PC-3 (cell line): Measurements from ENCODE around the gene PTPN1. TPM values are rescaled to one million over a fixed set of nuclear protein-coding genes. Genes with fewer than 3 reads are reported as not detected.

Source experiments
- ATAC-seq: fragments of 200-7000 bp; cut with Tn5 transposase; 2 replicates; pipeline ENCODE4 v1.9.1; 2020; ENCODE audit warnings: mild to moderate bottlenecking, moderate library complexity
- BruUV-seq: library from RNA; stranded (reverse); fragments of 400-500 nt; replicated peaks from 2 replicates; lab custom pipeline; 2021; lab: Mats Ljungman, UMichigan
- CTCF ChIA-PET: fragments of 300-600 bp; sonication (Branson Sonifier 250); formaldehyde crosslinking; loops from one replicate; lab custom pipeline; 2022; ENCODE audit warnings: antibody characterized with exemption; lab: Charles Lee
- POLR2A ChIA-PET: fragments of 300-600 bp; sonication (Branson Sonifier 250); formaldehyde crosslinking; loops from one replicate; lab custom pipeline; 2022; ENCODE audit warnings: antibody characterized with exemption; ENCODE audit not compliant: unreplicated experiment; lab: Charles Lee
- DNase-seq: peaks from one replicate; pipeline ENCODE4 v3.0.0-alpha.2; 2015
- H2AFZ ChIP-seq: fragments of 300-600 bp; sonication (generic); 2 replicates; pipeline ENCODE4 v1.6.0; 2016; ENCODE audit warnings: antibody characterized with exemption, low read length
- H3F3A ChIP-seq: fragments of 300-600 bp; sonication (generic); one replicate; pipeline ENCODE4 v1.6.0; 2017; ENCODE audit warnings: antibody characterized with exemption, low read length, control low read depth, mild to moderate bottlenecking; ENCODE audit not compliant: unreplicated experiment
- H3K27ac ChIP-seq: fragments of 300-600 bp; sonication (generic); 2 replicates; pipeline ENCODE4 v1.5.1; 2016; ENCODE audit warnings: mild to moderate bottlenecking, low read length
- H3K27me3 ChIP-seq: fragments of 300-600 bp; sonication (generic); 2 replicates; pipeline ENCODE4 v1.6.1; 2016; ENCODE audit warnings: low read length, mixed read lengths
- H3K36me3 ChIP-seq: fragments of 300-600 bp; sonication (generic); 2 replicates; pipeline ENCODE4 v1.6.1; 2016; ENCODE audit warnings: low read depth, mixed run types, low read length, mixed read lengths
- H3K4me1 ChIP-seq: fragments of 300-600 bp; sonication (generic); 2 replicates; pipeline ENCODE4 v1.5.1; 2016; ENCODE audit warnings: low read length; ENCODE audit not compliant: insufficient read depth
- H3K4me2 ChIP-seq: fragments of 300-600 bp; sonication (generic); 2 replicates; pipeline ENCODE4 v1.6.0; 2016; ENCODE audit warnings: low read length
- H3K4me3 ChIP-seq: fragments of 300-600 bp; sonication (generic); 2 replicates; pipeline ENCODE4 v1.5.1; 2016; ENCODE audit warnings: mild to moderate bottlenecking, low read length, mixed read lengths
- H3K79me2 ChIP-seq: fragments of 300-600 bp; sonication (generic); 2 replicates; pipeline ENCODE4 v1.6.1; 2017; ENCODE audit warnings: low read length, mixed read lengths
- H3K9ac ChIP-seq: fragments of 300-600 bp; sonication (generic); 2 replicates; pipeline ENCODE4 v1.6.0; 2016; ENCODE audit warnings: mild to moderate bottlenecking, low read length
- H3K9me2 ChIP-seq: fragments of 300-600 bp; sonication (generic); replicated peaks from 2 replicates; pipeline ENCODE4 v1.6.1; 2016; ENCODE audit warnings: mixed run types, low read length, mixed read lengths
- H3K9me3 ChIP-seq: fragments of 300-600 bp; sonication (generic); 2 replicates; pipeline ENCODE4 v1.6.1; 2016; ENCODE audit warnings: low read length, mixed read lengths
- H4K20me1 ChIP-seq: fragments of 300-600 bp; sonication (generic); 2 replicates; pipeline ENCODE4 v1.6.1; 2016; ENCODE audit warnings: low read length, mixed read lengths
- CTCF ChIP-seq: fragments of 300-600 bp; sonication (generic); conservative IDR thresholded peaks from 2 replicates; pipeline ENCODE4 v1.5.1; 2017; ENCODE audit warnings: antibody characterized with exemption, low read depth, mild to moderate bottlenecking, low read length
- EZH2 ChIP-seq: fragments of 300-600 bp; sonication (generic); IDR thresholded peaks from one replicate; pipeline ENCODE4 v1.6.1; 2017; ENCODE audit warnings: antibody characterized with exemption, mild to moderate bottlenecking, low read length; ENCODE audit not compliant: unreplicated experiment
- EZH2phosphoT487 ChIP-seq: fragments of 300-600 bp; sonication (generic); IDR thresholded peaks from 2 replicates; pipeline ENCODE4 v1.6.1; 2018; ENCODE audit warnings: mild to moderate bottlenecking, antibody characterized with exemption, low read length, borderline replicate concordance
- intact Hi-C: fragments of 100-400 bp; cut with micrococcal nuclease; formaldehyde crosslinking; loops from 2 replicates; pipeline ENCODE4 v1.9.0; 2023
- total RNA-seq: library from RNA; depleted of rRNA; stranded (reverse); fragments of >200 nt; gene quantifications from 2 replicates; pipeline ENCODE4 v1.2.3, GENCODE V29; 2014

The PTPN1 gene
- total RNA-seq, 1 experiment from 2014 or later: 47.7 TPM

- ChIA-PET POLR2A (no interaction called here), CTCF (interaction anchor here (0.6 kb wide), 1 partner anchor 421 kb away, joined by 3 read pairs; no protein-coding TSS in a partner anchor)
- no peak overlapping the region for H3K4me3 ChIP-seq
- peaks cover 41% of the 10 kb centered on the region for H3K4me1 ChIP-seq
- no peak overlapping the region for H3K27ac ChIP-seq
- H2AFZ ChIP-seq: no peak overlapping the region
- no peaks in the 10 kb centered on the region for H4K20me1 ChIP-seq
- no peaks in the 10 kb centered on the region for H3K9me2 ChIP-seq
- intact Hi-C loops: loop anchor here (2.0 kb wide), 1 partner anchor 49 kb away; the partner anchor contains the start of gene PTPN1
- H3K9me3 ChIP-seq: no peaks in the 10 kb centered on the region
- TF ChIP-seq EZH2phosphoT487: no peak
- H3K27me3 ChIP-seq: no peaks in the 10 kb centered on the region
- DNase-seq: no peak
- peaks cover 20% of the 10 kb centered on the region; the same call in 1 of the 2 replicates for H3K36me3 ChIP-seq
- peaks cover 7% of the 10 kb centered on the region for H3F3A ChIP-seq
- no TSS peak for BruUV-seq
- H3K9ac ChIP-seq: no peak overlapping the region
- H3K4me2 ChIP-seq: no peak overlapping the region
- H3K79me2 ChIP-seq: peaks cover 37% of the 10 kb centered on the region
- no peak for ATAC-seq
Measured at GRCh38 chr20:50559856-50560638, 49.9 kb downstream of the PTPN1 start.

- TF ChIP-seq EZH2 (no peak), CTCF (no peak), EZH2phosphoT487 (no peak)
- intact Hi-C loops: loop anchor here (2.0 kb wide), 1 partner anchor 50 kb away; the partner anchor contains the start of gene PTPN1
- Histone ChIP-seq H3K4me3 (peak overlapping the region; percentile 13; the same call in 1 of the 2 replicates), H3F3A (peaks cover 7% of the 10 kb centered on the region), H3K36me3 (peaks cover 24% of the 10 kb centered on the region; the same call in 1 of the 2 replicates), H3K9ac (peak overlapping the region; percentile 49), H3K27ac (peak overlapping the region; percentile 87), H3K79me2 (peaks cover 37% of the 10 kb centered on the region), H4K20me1 (no peaks in the 10 kb centered on the region), H2AFZ (peak overlapping the region; percentile 45), H3K27me3 (no peaks in the 10 kb centered on the region), H3K9me3 (no peaks in the 10 kb centered on the region), H3K4me2 (peak overlapping the region; percentile 62), H3K4me1 (peaks cover 41% of the 10 kb centered on the region), H3K9me2 (no peaks in the 10 kb centered on the region)
- BruUV-seq: no TSS peak
- ChIA-PET POLR2A (interaction anchor here (0.5 to 0.6 kb wide), 2 partner anchors 11 to 48 kb away, joined by 3 to 5 read pairs; no protein-coding TSS in a partner anchor), CTCF (interaction anchor here (0.5 kb wide), 1 partner anchor 232 kb away, joined by 4 read pairs; no protein-coding TSS in a partner anchor)
- DNase-seq (no peak), ATAC-seq (no peak)
Measured at GRCh38 chr20:50560867-50561266, 50.7 kb downstream of the PTPN1 start.

GRCh38 chr20:50561379-50562078 is 51.3 kb downstream of the PTPN1 start:
- intact Hi-C loops: loop anchor here (2.0 kb wide), 1 partner anchor 51 kb away; the partner anchor contains the start of gene PTPN1
- peak; percentile 99 for DNase-seq
- no peaks in the 10 kb centered on the region for H4K20me1 ChIP-seq
- BruUV-seq: TSS peak; percentile 12
- no peaks in the 10 kb centered on the region for H3K9me3 ChIP-seq
- no peaks in the 10 kb centered on the region for H3K9me2 ChIP-seq
- H3K79me2 ChIP-seq: peaks cover 37% of the 10 kb centered on the region
- peak overlapping the region; percentile 49 for H3K9ac ChIP-seq
- CTCF ChIA-PET: interaction anchor here (0.5 to 0.7 kb wide), 2 partner anchors 40 to 232 kb away, joined by 3 to 4 read pairs; no protein-coding TSS in a partner anchor
- H3F3A ChIP-seq: peaks cover 7% of the 10 kb centered on the region
- POLR2A ChIA-PET: interaction anchor here (0.5 to 0.6 kb wide), 2 partner anchors 12 to 48 kb away, joined by 3 to 5 read pairs; no protein-coding TSS in a partner anchor
- peak overlapping the region; percentile 45 for H2AFZ ChIP-seq
- peak overlapping the region; percentile 24; the same call in 1 of the 2 replicates for H3K4me3 ChIP-seq
- peak overlapping the region; percentile 62 for H3K4me2 ChIP-seq
- peaks cover 26% of the 10 kb centered on the region; the same call in 1 of the 2 replicates for H3K36me3 ChIP-seq
- peak; percentile 92 for ATAC-seq
- H3K4me1 ChIP-seq: peaks cover 41% of the 10 kb centered on the region
- H3K27ac ChIP-seq: peak overlapping the region; percentile 87
- no peaks in the 10 kb centered on the region for H3K27me3 ChIP-seq
- TF ChIP-seq EZH2: no peak
- TF ChIP-seq CTCF: no peak
- no peak for TF ChIP-seq EZH2phosphoT487
